ENCODE measurements around the gene DNAJC24.

DNAJC24 gene

DNA sequence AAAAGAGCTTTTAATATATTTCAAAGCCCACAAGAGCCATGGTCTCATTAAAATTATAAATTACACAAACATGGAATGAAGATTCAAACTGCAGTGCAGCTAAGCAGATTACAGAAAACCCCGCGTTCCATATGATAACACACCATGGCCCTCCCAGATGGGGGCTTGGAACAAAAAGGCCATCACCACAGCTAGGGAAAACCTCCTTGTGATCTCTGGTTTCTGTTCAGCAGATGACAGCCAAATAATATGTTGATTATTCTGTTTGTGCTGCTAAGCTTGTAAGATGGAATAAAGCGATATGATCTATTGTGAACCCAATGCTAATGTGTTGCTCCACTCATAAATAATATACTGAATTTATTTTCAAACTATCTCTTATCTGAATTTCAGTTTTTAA, 111.3 kb downstream of the DNAJC24 start:
- DNase-seq (ENCODE audit: low read depth in 1 of 2, low spot score in 1 of 2) = no peak

Data from activated CD4-positive, alpha-beta T cell treated with anti-CD3 and anti-CD28 coated beads, Interleukin-2, amount 50 U/mL, for 24 hours (primary cell).